H9 (cell line): ENCODE data around the gene LIMS2. TPM values are rescaled to one million over a fixed set of nuclear protein-coding genes. Genes with fewer than 3 reads are reported as not detected.

Experiments used
- DNase-seq: peaks from one replicate; pipeline ENCODE4 v3.0.0-alpha.2; 2017
- H2AFZ ChIP-seq: one replicate; pipeline ENCODE4 v1.6.1; 2013; ENCODE audit warnings: mild to moderate bottlenecking, low read length, control low read depth, moderate library complexity
- H2AK5ac ChIP-seq: 2 replicates; pipeline ENCODE4 v1.6.1; 2013; ENCODE audit warnings: low read length, control low read depth, mixed read lengths; ENCODE audit not compliant: insufficient read length
- H2BK120ac ChIP-seq: one replicate; pipeline ENCODE4 v1.6.1; 2013; ENCODE audit warnings: low read depth, mild to moderate bottlenecking, low read length, control low read depth, inconsistent platforms; ENCODE audit not compliant: poor library complexity, severe bottlenecking
- H2BK12ac ChIP-seq: 2 replicates; pipeline ENCODE4 v1.6.1; 2013; ENCODE audit warnings: low read length, control low read depth, mixed read lengths, low read depth; ENCODE audit not compliant: insufficient read length
- H2BK15ac ChIP-seq: 2 replicates; pipeline ENCODE4 v1.6.1; 2013; ENCODE audit warnings: low read depth, low read length, control low read depth
- H2BK20ac ChIP-seq: one replicate; pipeline ENCODE4 v1.6.1; 2013; ENCODE audit warnings: low read depth, mild to moderate bottlenecking, low read length, control low read depth, inconsistent platforms; ENCODE audit not compliant: poor library complexity, severe bottlenecking
- H2BK5ac ChIP-seq: 2 replicates; pipeline ENCODE4 v1.6.1; 2013; ENCODE audit warnings: low read length, control low read depth, mixed read lengths; ENCODE audit not compliant: insufficient read length
- H3K14ac ChIP-seq: 2 replicates; pipeline ENCODE4 v1.6.1; 2013; ENCODE audit warnings: low read length, control low read depth; ENCODE audit not compliant: insufficient read depth
- H3K18ac ChIP-seq: 2 replicates; pipeline ENCODE4 v1.6.1; 2013; ENCODE audit warnings: low read depth, mild to moderate bottlenecking, mixed read lengths, low read length, control low read depth; ENCODE audit not compliant: insufficient read length
- H3K23ac ChIP-seq: 2 replicates; pipeline ENCODE4 v1.6.1; 2013; ENCODE audit warnings: low read length, control low read depth, mixed read lengths, low read depth; ENCODE audit not compliant: insufficient read length
- H3K23me2 ChIP-seq: 2 replicates; pipeline ENCODE4 v1.6.1; 2013; ENCODE audit warnings: low read depth, mild to moderate bottlenecking, mixed read lengths, low read length, control low read depth; ENCODE audit not compliant: insufficient read length, poor library complexity, severe bottlenecking
- H3K27ac ChIP-seq: 2 replicates; pipeline ENCODE4 v1.5.1; 2013; ENCODE audit warnings: low read length, control low read depth, mixed read lengths, low read depth; ENCODE audit not compliant: insufficient read length
- H3K27me3 ChIP-seq: 2 replicates; pipeline ENCODE4 v1.6.1; 2013; ENCODE audit warnings: low read length, control low read depth, inconsistent platforms; ENCODE audit not compliant: insufficient read depth
- H3K4ac ChIP-seq: 2 replicates; pipeline ENCODE4 v1.6.1; 2013; ENCODE audit warnings: low read depth, mild to moderate bottlenecking, control low read depth, inconsistent platforms, low read length, moderate library complexity
- H3K4me1 ChIP-seq: 2 replicates; pipeline ENCODE4 v1.6.1; 2013; ENCODE audit warnings: low read length, control low read depth, inconsistent platforms; ENCODE audit not compliant: insufficient read depth
- H3K4me2 ChIP-seq: 2 replicates; pipeline ENCODE4 v1.6.1; 2013; ENCODE audit warnings: low read length, control low read depth, mixed read lengths; ENCODE audit not compliant: insufficient read length, insufficient read depth
- H3K56ac ChIP-seq: 2 replicates; pipeline ENCODE4 v1.6.1; 2013; ENCODE audit warnings: low read depth, mild to moderate bottlenecking, mixed read lengths, low read length, control low read depth; ENCODE audit not compliant: insufficient read length
- H3K79me1 ChIP-seq: 2 replicates; pipeline ENCODE4 v1.6.1; 2013; ENCODE audit warnings: low read depth, mild to moderate bottlenecking, moderate library complexity, low read length, control low read depth, inconsistent platforms; ENCODE audit not compliant: insufficient read depth, poor library complexity, severe bottlenecking
- H3K79me2 ChIP-seq: 2 replicates; pipeline ENCODE4 v1.6.1; 2013; ENCODE audit warnings: low read length, control low read depth, inconsistent platforms; ENCODE audit not compliant: insufficient read depth
- H3K9ac ChIP-seq: 2 replicates; pipeline ENCODE4 v1.6.1; 2013; ENCODE audit warnings: low read length, control low read depth, mixed read lengths; ENCODE audit not compliant: insufficient read length; ENCODE audit errors: extremely low read depth
- H3K9me3 ChIP-seq: one replicate; pipeline ENCODE4 v1.6.1; 2013; ENCODE audit warnings: low read depth, low read length, inconsistent platforms; ENCODE audit not compliant: control insufficient read depth
- H3T11ph ChIP-seq: one replicate; pipeline ENCODE4 v1.6.1; 2013; ENCODE audit warnings: mild to moderate bottlenecking, low read length, control low read depth, inconsistent platforms
- H4K20me1 ChIP-seq: one replicate; pipeline ENCODE4 v1.6.1; 2013; ENCODE audit not compliant: control insufficient read depth, insufficient read length, insufficient read depth
- H4K5ac ChIP-seq: 2 replicates; pipeline ENCODE4 v1.6.1; 2013; ENCODE audit warnings: low read depth, mild to moderate bottlenecking, mixed read lengths, low read length, control low read depth; ENCODE audit not compliant: insufficient read length
- H4K8ac ChIP-seq: replicated peaks from 2 replicates; pipeline ENCODE4 v1.6.1; 2013; ENCODE audit warnings: low read length, control low read depth, mixed read lengths, low read depth; ENCODE audit not compliant: insufficient read length
- H4K91ac ChIP-seq: 2 replicates; pipeline ENCODE4 v1.6.1; 2013; ENCODE audit warnings: low read depth, mild to moderate bottlenecking, moderate library complexity, mixed read lengths, low read length, control low read depth; ENCODE audit not compliant: insufficient read length
- H3K27ac Mint-ChIP-seq, 3 experiments: 2 replicates in 2 of 3; 3 replicates in 1 of 3; pipeline ENCODE4 v1.8.0; 2020 to 2021; ENCODE audit warnings: mixed read lengths in 3 of 3, mild to moderate bottlenecking in 1 of 3, moderate library complexity in 1 of 3
- H3K27me3 Mint-ChIP-seq: 2 replicates; pipeline ENCODE4 v1.8.0; 2021; ENCODE audit warnings: low read depth, mild to moderate bottlenecking, moderate library complexity, mixed read lengths
- H3K36me3 Mint-ChIP-seq, 3 experiments: 2 replicates in 2 of 3; 3 replicates in 1 of 3; pipeline ENCODE4 v1.8.0; 2020 to 2021; ENCODE audit warnings: low read depth in 3 of 3, mixed read lengths in 3 of 3; ENCODE audit not compliant: insufficient read depth in 1 of 3
- H3K4me1 Mint-ChIP-seq, 2 experiments: 2 replicates each; pipeline ENCODE4 v1.8.0; 2020; ENCODE audit warnings: mixed read lengths in 2 of 2
- H3K4me3 Mint-ChIP-seq, 2 experiments: 2 replicates in 1 of 2; 3 replicates in 1 of 2; pipeline ENCODE4 v1.8.0; 2020 to 2021; ENCODE audit warnings: mild to moderate bottlenecking in 2 of 2, mixed read lengths in 2 of 2, moderate library complexity in 1 of 2
- H3K9me3 Mint-ChIP-seq, 2 experiments: 2 replicates in 1 of 2; 3 replicates in 1 of 2; pipeline ENCODE4 v1.8.0; 2020; ENCODE audit warnings: mild to moderate bottlenecking in 2 of 2, mixed read lengths in 2 of 2, moderate library complexity in 1 of 2
- CTCF ChIP-seq: fragments of 200-600 bp; sonication (generic); conservative IDR thresholded peaks from 3 replicates; pipeline ENCODE4 v1.8.0; 2021; ENCODE audit warnings: antibody characterized with exemption, mild to moderate bottlenecking
- WGBS: extraction: QIAGEN DNeasy Blood & Tissue Kit; methylation state at CpG from one replicate; pipeline ENCODE4 v1.1.7; 2013; ENCODE audit warnings: missing lambda C conversion rate, low lambda C conversion rate, mixed read lengths; ENCODE audit not compliant: insufficient read length; ENCODE audit errors: extremely low coverage; 5-methylcytosine and 5-hydroxymethylcytosine counted together
- total RNA-seq: library from RNA; stranded (reverse); gene quantifications from 2 replicates; pipeline ENCODE4 v1.2.1, GENCODE V29; 2021

Gene LIMS2
- total RNA-seq, 1 experiment from 2014 or later = 5.9 TPM

- H3K36me3 Mint-ChIP-seq = no peaks in the 10 kb centered on the region; a peak in 1 of 7 replicates
- Histone ChIP-seq H3K79me1 (no peaks in the 10 kb centered on the region), H2BK120ac (no peak overlapping the region), H2AK5ac (no peak overlapping the region), H2BK20ac (no peak overlapping the region), H3K4me2 (no peak overlapping the region), H4K20me1 (no peaks in the 10 kb centered on the region), H2BK12ac (no peak overlapping the region), H3K79me2 (no peaks in the 10 kb centered on the region), H2BK15ac (no peak overlapping the region), H3K23ac (no peak overlapping the region), H4K5ac (no peak overlapping the region), H4K8ac (no peak overlapping the region), H3K9me3 (peaks cover 5% of the 10 kb centered on the region), H4K91ac (no peak overlapping the region), H3K14ac (no peak overlapping the region; the same call in 1 of the 2 replicates), H3K9ac (no peak overlapping the region), H3K56ac (no peak overlapping the region), H2AFZ (no peak overlapping the region), H3T11ph (no peak overlapping the region), H3K23me2 (no peaks in the 10 kb centered on the region), H3K18ac (no peak overlapping the region), H3K27me3 (no peaks in the 10 kb centered on the region), H3K4me1 (no peaks in the 10 kb centered on the region), H3K4ac (no peak overlapping the region), H2BK5ac (no peak overlapping the region), H3K27ac (no peak overlapping the region)
- H3K27ac Mint-ChIP-seq = no peak overlapping the region
- TF ChIP-seq CTCF = no peak
- whole genome bisulfite sequencing = no CpG with 5 or more reads among the region's 24 CpGs
- DNase-seq = no peak
- no peaks in the 10 kb centered on the region for H3K4me1 Mint-ChIP-seq
- no peak overlapping the region for H3K4me3 Mint-ChIP-seq
- peaks cover 6% of the 10 kb centered on the region for H3K27me3 Mint-ChIP-seq
- H3K9me3 Mint-ChIP-seq = peaks cover 6 to 10% of the 10 kb centered on the region in 2 experiments; a peak in 4 of 5 replicates
Measured at GRCh38 chr2:127609031-127609751, 66.1 kb downstream of the LIMS2 start.
